GM18873 (cell line): ENCODE data around the gene ARMC6.
"Not testable (repeated sequence)": the region's sequence is repeated elsewhere in the genome, so short reads cannot be mapped to it uniquely, and the experiment has no call there.

ENCODE experiments used
- ATAC-seq: cut with Tn5 transposase; IDR thresholded peaks from one replicate; pipeline ENCODE4 v1.9.1; 2021; ENCODE audit warnings: mild to moderate bottlenecking, moderate library complexity, moderate number of reproducible peaks; ENCODE audit not compliant: unreplicated experiment, low FRiP score

ARMC6 gene

DNA sequence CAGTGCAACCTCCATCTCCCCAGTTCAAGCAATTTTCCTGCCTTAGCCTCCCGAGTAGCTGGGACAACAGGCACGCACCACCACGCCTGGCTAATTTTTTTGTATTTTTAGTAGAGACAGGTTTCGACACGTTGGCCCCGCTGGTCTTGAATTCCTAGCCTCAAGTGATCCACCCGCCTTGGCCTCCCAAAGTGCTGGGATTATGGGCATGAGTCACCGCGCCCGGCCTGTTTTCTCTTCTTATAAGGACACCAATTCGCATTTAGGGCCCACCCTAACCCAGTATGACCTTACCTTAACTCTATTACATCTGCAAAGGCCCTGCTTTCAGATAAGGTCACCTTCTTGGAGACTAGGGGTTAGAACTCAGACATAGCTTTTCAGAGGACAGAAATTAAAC lies 69.8 kb downstream of the ARMC6 start:
- ATAC-seq: no peak

DNA sequence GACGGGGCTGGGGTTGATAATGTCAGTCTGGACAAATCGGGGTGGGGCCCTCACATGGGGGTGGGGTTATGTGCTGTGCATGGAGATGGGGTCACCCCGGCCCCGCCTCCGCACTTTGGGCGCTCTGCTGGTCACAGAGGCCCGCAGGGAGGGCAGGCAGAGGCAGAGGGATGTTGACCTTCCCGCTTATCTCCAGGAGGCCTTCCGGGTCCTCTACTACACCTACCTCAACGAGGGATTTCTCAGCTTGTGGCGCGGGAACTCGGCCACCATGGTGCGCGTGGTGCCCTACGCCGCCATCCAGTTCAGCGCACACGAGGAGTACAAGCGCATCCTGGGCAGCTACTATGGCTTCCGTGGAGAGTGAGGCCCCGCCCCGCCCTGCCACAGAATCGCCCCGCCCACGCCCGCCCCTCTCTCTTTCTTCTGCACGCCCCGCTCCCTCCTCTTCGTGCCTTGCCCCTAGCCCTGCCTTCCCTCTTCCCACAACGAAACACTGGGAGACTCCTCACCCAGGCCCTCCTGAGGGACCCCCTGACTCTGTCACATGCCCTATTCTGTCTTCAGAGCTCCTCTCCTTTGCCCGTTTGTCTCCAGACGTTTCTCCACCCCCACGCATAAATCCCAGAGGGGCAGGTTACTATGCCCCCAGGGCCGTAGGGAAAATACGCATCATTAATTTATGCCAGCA lies 72.1 kb downstream of the ARMC6 start:
- no peak for ATAC-seq

- ATAC-seq: no peak
Measured at GRCh38 chr19:19106056-19106551, 72.7 kb downstream of the ARMC6 start.

DNA sequence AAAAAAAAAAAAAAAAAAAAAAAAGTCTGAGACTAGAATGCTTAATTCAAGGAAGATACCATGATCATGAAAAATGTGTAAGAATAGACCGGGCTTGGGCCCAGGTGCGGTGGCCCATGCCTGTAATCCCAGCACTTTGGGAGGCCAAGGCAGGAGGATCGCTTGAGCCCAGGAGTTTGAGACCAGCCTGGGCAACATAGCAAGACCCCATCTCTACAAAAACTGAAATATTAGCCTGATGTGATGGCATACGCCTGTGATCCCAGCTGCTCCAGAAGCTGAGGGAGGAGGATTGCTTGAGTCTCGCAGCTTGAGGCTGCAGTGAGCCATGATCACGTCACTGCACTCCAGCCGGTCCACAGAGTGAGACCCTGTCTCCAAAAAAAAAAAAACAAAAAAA lies 73.5 kb downstream of the ARMC6 start:
- not testable (repeated sequence) for ATAC-seq

DNA sequence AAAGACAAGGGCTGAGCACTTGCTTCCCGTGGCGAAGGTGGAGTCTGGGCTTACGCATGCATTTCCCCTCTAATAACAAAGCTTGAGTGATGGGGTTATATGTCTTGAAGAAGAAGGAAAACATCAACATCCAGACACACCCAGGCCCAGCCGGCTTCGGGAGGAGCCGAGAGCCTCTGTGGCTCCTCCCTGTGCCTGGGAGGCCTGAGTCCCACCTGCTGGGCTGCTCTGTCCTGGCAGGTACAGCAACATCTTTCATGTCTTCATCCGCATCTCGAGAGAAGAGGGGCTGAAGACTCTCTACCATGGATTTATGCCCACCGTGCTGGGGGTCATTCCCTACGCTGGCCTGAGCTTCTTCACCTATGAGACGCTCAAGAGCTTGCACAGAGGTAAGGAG lies 74.3 kb downstream of the ARMC6 start:
- no peak for ATAC-seq
